K562 (cell line): ENCODE measurements around the gene HECA. TPM values are rescaled to one million over a fixed set of nuclear protein-coding genes. Genes with fewer than 3 reads are reported as not detected.

Experiments used
- CBX3 ChIP-seq, 2 experiments: IDR thresholded peaks; 1 replicate in 1 of 2; 2 replicates in 1 of 2; pipeline ENCODE4 v1.6.1; 2012; ENCODE audit warnings: inconsistent platforms in 2 of 2, low read length in 2 of 2, borderline replicate concordance in 1 of 2, control low read depth in 1 of 2
- DACH1 ChIP-seq: fragments of 450-650 bp; IDR thresholded peaks from 2 replicates; pipeline ENCODE4 v1.6.1; 2018; ENCODE audit not compliant: partially characterized antibody
- ESRRA ChIP-seq: fragments of 450-650 bp; IDR thresholded peaks from 2 replicates; pipeline ENCODE4 v1.6.1; 2014; ENCODE audit warnings: low read depth, mild to moderate bottlenecking, moderate library complexity, borderline replicate concordance
- MCM5 ChIP-seq: fragments of 450-650 bp; IDR thresholded peaks from 2 replicates; pipeline ENCODE4 v1.6.1; 2016; ENCODE audit warnings: low read depth
- NFIX ChIP-seq: fragments of 250-450 bp; sonication (Bioruptor Pico); IDR thresholded peaks from 2 replicates; pipeline ENCODE4 v1.4.0; 2020; ENCODE audit warnings: low read depth, mild to moderate bottlenecking, moderate library complexity
- PHTF2 ChIP-seq: fragments of 250-450 bp; sonication (Bioruptor Pico); IDR thresholded peaks from 2 replicates; pipeline ENCODE4 v1.5.0; 2021; ENCODE audit warnings: mild to moderate bottlenecking
- RBM25 ChIP-seq: fragments of 200-400 bp; formaldehyde crosslinking; IDR thresholded peaks from 2 replicates; pipeline ENCODE4 v1.6.1; 2018; ENCODE audit warnings: low read length, low read depth, moderate library complexity; ENCODE audit not compliant: severe bottlenecking
- RCOR1 ChIP-seq, 2 experiments: IDR thresholded peaks; 2 replicates each; pipeline ENCODE4 v1.6.1; 2012; ENCODE audit warnings: low read depth in 2 of 2, low read length in 2 of 2, borderline replicate concordance in 1 of 2, improper control_type of control experiment in 1 of 2
- SP2 ChIP-seq: IDR thresholded peaks from 2 replicates; pipeline ENCODE4 v1.6.1; 2011; ENCODE audit warnings: mild to moderate bottlenecking, low read depth, low read length, moderate library complexity; ENCODE audit not compliant: poor library complexity, severe bottlenecking; ENCODE audit errors: extremely low read depth
- THAP12 ChIP-seq: fragments of 250-450 bp; sonication (Bioruptor Pico); IDR thresholded peaks from 2 replicates; pipeline ENCODE4 v1.9.0; 2021; ENCODE audit warnings: mild to moderate bottlenecking, inconsistent platforms
- ZBTB1 ChIP-seq: sonication (generic); formaldehyde crosslinking; IDR thresholded peaks from 2 replicates; pipeline ENCODE4 v1.8.1; 2023; ENCODE audit warnings: missing genetic modification reagents, low read depth, mild to moderate bottlenecking, borderline replicate concordance
- ZFP91 ChIP-seq: sonication (generic); formaldehyde crosslinking; IDR thresholded peaks from 2 replicates; pipeline ENCODE4 v1.8.0; 2022; ENCODE audit warnings: mild to moderate bottlenecking, missing genetic modification reagents
- polyA plus RNA-seq, 8 experiments: library from polyadenylated mRNA; depleted of rRNA in 4 of 8; stranded (reverse) in 5 of 8; unstranded in 3 of 8; fragments of >200 nt; fragmentation: Nextera tagmentation in 2 of 8; fragmentation: Illumina TruSeq in 1 of 8; extraction: Ambion mirVana in 2 of 8; extraction: Trizol in 1 of 8; gene quantifications; 2 replicates each; pipeline versions ENCODE4 v1.2.1 to v1.2.3, GENCODE V29; 2011 to 2014; ENCODE audit warnings: inconsistent platforms in 1 of 8, missing spikeins in 1 of 8
- total RNA-seq, 7 experiments: library from RNA; depleted of rRNA in 6 of 7; stranded (reverse); fragments of >200 nt in 6 of 7; fragmentation: Illumina TruSeq in 2 of 7; extraction: Trizol in 2 of 7; gene quantifications; 2 replicates each; pipeline versions ENCODE4 v1.2.1 to v1.2.3, GENCODE V29; 2011 to 2021; ENCODE audit warnings: low replicate concordance in 1 of 7
- TF ChIP-seq, protein P1 (sequence below): sonication (generic); IDR thresholded peaks from 2 replicates; pipeline ENCODE4 v1.6.1; 2016

The HECA gene
- total and polyA plus RNA-seq, 9 of the 15 experiments (the other 6 are each of a cell fraction or from before 2014, with no cell fraction given): 0.31 to 2.3 (median 1.1) TPM

GRCh38 chr6:139124887-139125672, 9.8 kb upstream of the HECA start (continued):
- TF ChIP-seq SP2 (no peak), DACH1 (no peak), THAP12 (no peak), RCOR1 (IDR thresholded peaks at IDR 0.05; ENCODE audit: borderline replicate concordance in 1 of 2, low read depth in 2 of 2, low read length in 2 of 2) (peak in 1 of 2 experiments; percentile 72; a peak in 1 of 4 replicates), ZBTB1 (CRISPR knock-in tag) (no peak), CBX3 (IDR thresholded peaks at IDR 0.05; ENCODE audit: borderline replicate concordance in 1 of 2, low read length in 2 of 2) (peak in 1 of 2 experiments; percentile 25; a peak in 1 of 3 replicates), NFIX (CRISPR knock-in tag) (no peak), PHTF2 (CRISPR knock-in tag) (no peak), ZFP91 (CRISPR knock-in tag) (peak; percentile 90), RBM25 (no peak), ESRRA (no peak), MCM5 (no peak)
- TF ChIP-seq, protein P1, sequence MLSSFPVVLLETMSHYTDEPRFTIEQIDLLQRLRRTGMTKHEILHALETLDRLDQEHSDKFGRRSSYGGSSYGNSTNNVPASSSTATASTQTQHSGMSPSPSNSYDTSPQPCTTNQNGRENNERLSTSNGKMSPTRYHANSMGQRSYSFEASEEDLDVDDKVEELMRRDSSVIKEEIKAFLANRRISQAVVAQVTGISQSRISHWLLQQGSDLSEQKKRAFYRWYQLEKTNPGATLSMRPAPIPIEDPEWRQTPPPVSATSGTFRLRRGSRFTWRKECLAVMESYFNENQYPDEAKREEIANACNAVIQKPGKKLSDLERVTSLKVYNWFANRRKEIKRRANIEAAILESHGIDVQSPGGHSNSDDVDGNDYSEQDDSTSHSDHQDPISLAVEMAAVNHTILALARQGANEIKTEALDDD: 0 out of 2 replicates have a peak, but pooled peaks have one; percentile 40
